Medulla oblongata (tissue), 1 donor: ENCODE data around the gene TMEM139.

Experiments used
- DNase-seq: peaks from one replicate; pipeline ENCODE4 v3.0.0-alpha.2; 2015; ENCODE audit errors: extremely low spot score

TMEM139 gene

GRCh38 chr7:143325240-143325639, 40.5 kb downstream of the TMEM139 start:
- no peak for DNase-seq

DNA sequence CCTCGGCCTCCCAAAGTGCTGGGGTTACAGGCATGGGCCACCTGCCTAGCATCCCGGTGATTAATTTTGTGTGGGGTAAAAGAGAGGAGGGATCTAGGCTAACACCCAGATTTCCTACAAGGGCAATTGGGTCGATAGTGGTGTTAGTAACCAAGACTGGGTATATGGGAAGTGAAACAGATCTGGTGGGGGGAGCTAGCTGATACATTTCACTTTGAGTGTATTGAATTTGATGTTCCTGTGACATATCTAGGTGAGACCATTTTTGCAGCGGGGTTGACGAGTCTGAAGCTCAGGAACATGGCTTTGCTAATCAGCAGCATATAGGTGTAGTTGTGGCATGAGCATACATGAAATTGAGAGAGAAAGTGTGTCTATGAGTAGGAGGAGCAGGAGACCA, 43.1 kb downstream of the TMEM139 start:
- DNase-seq = no peak

- no peak for DNase-seq
These were observed 44.9 kb downstream of the TMEM139 start for GRCh38 chr7:143329471-143330170.

- no peak for DNase-seq
These were observed 46.5 kb downstream of the TMEM139 start for GRCh38 chr7:143331179-143331801.

DNA sequence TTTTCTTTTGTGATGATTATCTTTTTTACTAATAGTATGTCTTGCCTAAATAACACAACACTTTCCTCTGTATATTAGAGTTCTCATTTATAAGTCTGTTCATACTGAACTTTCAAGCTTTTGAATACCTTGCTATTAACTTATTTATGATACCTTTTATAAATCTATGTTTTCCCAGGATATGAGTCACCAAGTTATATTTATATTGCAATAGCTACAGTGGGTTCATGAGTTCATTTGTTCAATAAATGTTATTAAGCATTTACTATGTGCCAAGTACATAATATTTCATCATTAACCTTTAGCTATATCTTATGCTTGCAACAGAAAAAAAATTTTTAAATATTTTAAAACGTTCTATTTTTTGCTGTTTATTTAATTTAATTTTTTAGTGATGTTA, 49.5 kb downstream of the TMEM139 start:
- no peak for DNase-seq

GRCh38 chr7:143337216-143337615, 52.5 kb downstream of the TMEM139 start:
- no peak for DNase-seq
